ENCODE measurements around the gene DNPH1. TPM values are rescaled to one million over a fixed set of nuclear protein-coding genes. Genes with fewer than 3 reads are reported as not detected.
A peak's percentile ranks its signal among the peaks of the same experiment; 100 is the strongest.

Gene DNPH1
- total RNA-seq, 1 experiment from 2014 or later: 47.0 TPM

GRCh38 chr6:43199912-43200311, 29.4 kb downstream of the DNPH1 start:
- H3K27ac Mint-ChIP-seq: peak overlapping the region in 1 of 3 experiments; percentile 8; a peak in 2 of 7 replicates

More at GRCh38 chr6:43199912-43200311, 29.4 kb downstream of the DNPH1 start:
- no peaks in the 10 kb centered on the region for H3K9me3 Mint-ChIP-seq
- Histone ChIP-seq H3K79me2 (ENCODE audit: insufficient read depth, low read length) (no peaks in the 10 kb centered on the region), H2BK20ac (ENCODE audit: low read depth, low read length, poor library complexity, severe bottlenecking) (no peak overlapping the region), H3K4me2 (ENCODE audit: insufficient read depth, insufficient read length, low read length) (no peak overlapping the region), H3K56ac (ENCODE audit: insufficient read length, low read depth, low read length) (no peak overlapping the region), H3K23me2 (ENCODE audit: insufficient read length, low read depth, low read length, poor library complexity, severe bottlenecking) (no peaks in the 10 kb centered on the region), H3K9ac (ENCODE audit: extremely low read depth, insufficient read length, low read length) (no peak overlapping the region), H3K4ac (ENCODE audit: low read depth, low read length) (no peak overlapping the region), H2BK5ac (ENCODE audit: insufficient read length, low read length) (no peak overlapping the region), H2BK12ac (ENCODE audit: insufficient read length, low read depth, low read length) (no peak overlapping the region), H3K14ac (ENCODE audit: insufficient read depth, low read length) (no peak overlapping the region), H4K5ac (ENCODE audit: insufficient read length, low read depth, low read length) (no peak overlapping the region), H2BK15ac (ENCODE audit: low read depth, low read length) (no peak overlapping the region), H3K9me3 (ENCODE audit: control insufficient read depth, low read depth, low read length) (no peaks in the 10 kb centered on the region), H3K23ac (ENCODE audit: insufficient read length, low read depth, low read length) (no peak overlapping the region), H3K4me1 (ENCODE audit: insufficient read depth, low read length) (no peaks in the 10 kb centered on the region), H3T11ph (ENCODE audit: low read length) (no peak overlapping the region), H4K91ac (ENCODE audit: insufficient read length, low read depth, low read length) (no peak overlapping the region), H2AK5ac (ENCODE audit: insufficient read length, low read length) (no peak overlapping the region), H2BK120ac (ENCODE audit: low read depth, low read length, poor library complexity, severe bottlenecking) (no peak overlapping the region), H4K8ac (replicated peaks; ENCODE audit: insufficient read length, low read depth, low read length) (no peak overlapping the region), H3K27ac (ENCODE audit: insufficient read length, low read depth, low read length) (no peak overlapping the region), H3K79me1 (ENCODE audit: insufficient read depth, low read depth, low read length, poor library complexity, severe bottlenecking) (no peaks in the 10 kb centered on the region), H2AFZ (ENCODE audit: low read length) (no peak overlapping the region), H3K18ac (ENCODE audit: insufficient read length, low read depth, low read length) (no peak overlapping the region), H4K20me1 (ENCODE audit: control insufficient read depth, insufficient read depth, insufficient read length) (no peaks in the 10 kb centered on the region), H3K27me3 (ENCODE audit: insufficient read depth, low read length) (no peaks in the 10 kb centered on the region)
- H3K4me3 Mint-ChIP-seq: no peak overlapping the region
- H3K27me3 Mint-ChIP-seq (ENCODE audit: low read depth): no peaks in the 10 kb centered on the region; the same call in 1 of the 2 replicates
- peaks cover 4 to 10% of the 10 kb centered on the region in 2 experiments; a peak in 3 of 4 replicates for H3K4me1 Mint-ChIP-seq
- no peak for TF ChIP-seq CTCF (conservative IDR thresholded peaks at IDR 0.05)
- no peak for DNase-seq
- H3K36me3 Mint-ChIP-seq (ENCODE audit: insufficient read depth in 1 of 3, low read depth in 3 of 3): peaks cover 1 to 12% (median 4%) of the 10 kb centered on the region in 3 experiments; a peak in 5 of 7 replicates
- no CpG with 5 or more reads among the region's 6 CpGs for WGBS (ENCODE audit: extremely low coverage, insufficient read length, low lambda C conversion rate)
